Panc1 (cell line): Measurements from ENCODE around the gene TRPM5.

Source experiments
- CTCF ChIP-seq: fragments of 450-650 bp; IDR thresholded peaks from 2 replicates; pipeline ENCODE4 v1.5.1; 2017; ENCODE audit warnings: mild to moderate bottlenecking
- TF ChIP-seq, protein P1 (sequence below), 2 experiments: IDR thresholded peaks; 2 replicates each; pipeline ENCODE4 v1.6.1; 2011 to 2012; ENCODE audit warnings: low read depth in 2 of 2, control low read depth in 1 of 2, low read length in 1 of 2, mild to moderate bottlenecking in 1 of 2, moderate library complexity in 1 of 2; ENCODE audit not compliant: insufficient read depth in 1 of 2

- TF ChIP-seq, protein P1, sequence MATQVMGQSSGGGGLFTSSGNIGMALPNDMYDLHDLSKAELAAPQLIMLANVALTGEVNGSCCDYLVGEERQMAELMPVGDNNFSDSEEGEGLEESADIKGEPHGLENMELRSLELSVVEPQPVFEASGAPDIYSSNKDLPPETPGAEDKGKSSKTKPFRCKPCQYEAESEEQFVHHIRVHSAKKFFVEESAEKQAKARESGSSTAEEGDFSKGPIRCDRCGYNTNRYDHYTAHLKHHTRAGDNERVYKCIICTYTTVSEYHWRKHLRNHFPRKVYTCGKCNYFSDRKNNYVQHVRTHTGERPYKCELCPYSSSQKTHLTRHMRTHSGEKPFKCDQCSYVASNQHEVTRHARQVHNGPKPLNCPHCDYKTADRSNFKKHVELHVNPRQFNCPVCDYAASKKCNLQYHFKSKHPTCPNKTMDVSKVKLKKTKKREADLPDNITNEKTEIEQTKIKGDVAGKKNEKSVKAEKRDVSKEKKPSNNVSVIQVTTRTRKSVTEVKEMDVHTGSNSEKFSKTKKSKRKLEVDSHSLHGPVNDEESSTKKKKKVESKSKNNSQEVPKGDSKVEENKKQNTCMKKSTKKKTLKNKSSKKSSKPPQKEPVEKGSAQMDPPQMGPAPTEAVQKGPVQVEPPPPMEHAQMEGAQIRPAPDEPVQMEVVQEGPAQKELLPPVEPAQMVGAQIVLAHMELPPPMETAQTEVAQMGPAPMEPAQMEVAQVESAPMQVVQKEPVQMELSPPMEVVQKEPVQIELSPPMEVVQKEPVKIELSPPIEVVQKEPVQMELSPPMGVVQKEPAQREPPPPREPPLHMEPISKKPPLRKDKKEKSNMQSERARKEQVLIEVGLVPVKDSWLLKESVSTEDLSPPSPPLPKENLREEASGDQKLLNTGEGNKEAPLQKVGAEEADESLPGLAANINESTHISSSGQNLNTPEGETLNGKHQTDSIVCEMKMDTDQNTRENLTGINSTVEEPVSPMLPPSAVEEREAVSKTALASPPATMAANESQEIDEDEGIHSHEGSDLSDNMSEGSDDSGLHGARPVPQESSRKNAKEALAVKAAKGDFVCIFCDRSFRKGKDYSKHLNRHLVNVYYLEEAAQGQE (IDR thresholded peaks at IDR 0.05; ENCODE audit: insufficient read depth in 1 of 2, low read depth in 2 of 2, low read length in 1 of 2), result no peak
- no peak for TF ChIP-seq CTCF
These were observed 28.3 kb upstream of the TRPM5 start for GRCh38 chr11:2472428-2473186.
